Keratinocyte (primary cell): Measurements from ENCODE around the gene SOWAHC.

Experiments used
- CTCF ChIP-seq, 3 experiments: IDR thresholded peaks in 1 of 3; conservative IDR thresholded peaks in 1 of 3; optimal IDR thresholded peaks in 1 of 3; 2 replicates in 2 of 3; 3 replicates in 1 of 3; pipeline versions ENCODE3 to v1.5.1; 2011; ENCODE audit warnings: low read length in 3 of 3, mild to moderate bottlenecking in 3 of 3, moderate library complexity in 2 of 3, control low read depth in 1 of 3, inconsistent platforms in 1 of 3; ENCODE audit not compliant: insufficient read depth in 2 of 3; ENCODE audit errors: extremely low read depth in 1 of 3
- EZH2 ChIP-seq: IDR thresholded peaks from one replicate; pipeline ENCODE4 v1.6.1; 2012; ENCODE audit warnings: inconsistent platforms, mild to moderate bottlenecking, low read length, moderate library complexity

DNA sequence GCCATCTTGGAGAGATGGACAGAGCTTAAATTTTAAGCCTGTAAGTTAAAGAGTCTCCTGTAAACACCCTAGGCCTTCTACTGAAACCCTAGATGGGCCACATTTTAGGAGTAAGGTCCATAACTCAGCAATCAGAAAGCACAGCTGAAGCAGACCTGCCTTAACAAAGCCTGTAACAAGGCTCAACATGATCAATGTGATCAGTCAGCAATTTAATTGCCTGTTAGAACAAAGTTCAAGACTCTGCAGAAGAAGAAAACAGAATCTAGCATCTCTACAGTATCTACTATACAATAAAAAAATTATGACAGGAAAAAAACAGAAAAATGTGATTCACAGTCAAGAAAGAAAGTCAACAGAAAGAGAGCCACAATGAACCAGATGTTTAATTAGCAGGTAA, 27.5 kb upstream of the SOWAHC start:
- no peak for TF ChIP-seq CTCF (optimal IDR thresholded peaks at IDR 0.05 in 1 of 3, IDR thresholded peaks at IDR 0.05 in 1 of 3, conservative IDR thresholded peaks at IDR 0.05 in 1 of 3; ENCODE audit: extremely low read depth in 1 of 3, insufficient read depth in 2 of 3, low read length in 3 of 3)
- no peak for TF ChIP-seq EZH2
